Right hindlimb (tissue), 1 donor: ENCODE data around the gene CALHM6.

ENCODE experiments used
- DNase-seq: peaks from one replicate; pipeline ENCODE4 v3.0.0-alpha.2; 2018

The CALHM6 gene

GRCh38 chr6:116461331-116461931 lies at the start of gene CALHM6:
Gene CALHM6 (plus strand): TSS chr6:116461375. CDS start chr6:116461930, 555 bp downstream.
- DNase-seq: no peak

DNA sequence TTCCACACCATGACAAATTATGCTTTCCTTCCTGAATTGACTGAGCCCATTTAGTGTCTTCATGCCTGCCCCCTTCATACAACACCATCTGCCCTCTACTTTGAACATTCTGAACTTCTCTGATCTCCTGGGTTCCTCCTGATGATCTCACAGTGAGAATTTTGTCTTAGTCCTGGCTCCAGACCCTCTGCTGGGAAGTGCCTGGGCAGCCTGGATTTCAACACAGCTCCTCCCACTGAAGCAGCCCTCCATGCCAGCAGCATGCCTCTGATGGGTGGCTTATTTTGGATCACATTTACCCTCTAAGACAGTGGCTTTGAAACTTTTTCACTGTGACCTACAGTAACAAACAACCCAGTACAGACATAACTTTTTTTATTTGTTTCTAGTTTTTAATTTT lies 48.9 kb upstream of the CALHM6 start:
- DNase-seq: no peak

GRCh38 chr6:116413357-116413756 lies 47.8 kb upstream of the CALHM6 start:
- DNase-seq: no peak

GRCh38 chr6:116417661-116418060 lies 43.5 kb upstream of the CALHM6 start:
- no peak for DNase-seq

DNA sequence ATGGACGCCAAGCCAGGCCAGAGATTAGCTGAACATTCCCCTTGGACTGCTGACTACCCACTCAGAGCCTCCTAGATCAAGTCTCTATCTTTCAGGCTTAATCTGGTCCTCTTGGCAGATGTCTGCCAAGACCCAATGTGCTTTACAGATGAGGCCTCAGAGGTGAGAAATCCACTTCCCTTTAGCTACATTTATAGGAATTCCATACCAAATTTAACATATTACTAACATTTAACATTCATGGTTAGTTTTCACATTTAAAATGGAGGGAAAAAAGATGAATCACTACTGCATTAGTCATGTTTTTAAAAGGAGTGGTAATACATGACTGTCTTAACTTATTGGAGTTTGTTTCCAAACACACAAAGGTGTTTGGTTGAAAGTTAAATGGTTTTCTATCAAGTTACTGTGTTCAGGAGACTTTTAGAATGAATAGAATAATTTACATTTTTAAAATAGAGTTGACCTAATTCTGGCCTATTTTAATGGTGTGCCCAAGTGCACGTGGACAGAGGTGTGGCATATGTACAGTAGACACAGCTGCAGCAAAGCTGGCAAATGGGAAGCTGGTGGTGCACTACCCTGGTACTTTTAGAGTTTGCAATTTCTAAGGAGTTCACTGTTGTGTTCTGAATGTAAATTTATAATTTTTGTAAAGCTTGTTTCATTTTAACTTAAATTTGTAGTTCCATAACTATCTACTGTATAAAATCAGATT lies 41.9 kb upstream of the CALHM6 start:
- no peak for DNase-seq

DNA sequence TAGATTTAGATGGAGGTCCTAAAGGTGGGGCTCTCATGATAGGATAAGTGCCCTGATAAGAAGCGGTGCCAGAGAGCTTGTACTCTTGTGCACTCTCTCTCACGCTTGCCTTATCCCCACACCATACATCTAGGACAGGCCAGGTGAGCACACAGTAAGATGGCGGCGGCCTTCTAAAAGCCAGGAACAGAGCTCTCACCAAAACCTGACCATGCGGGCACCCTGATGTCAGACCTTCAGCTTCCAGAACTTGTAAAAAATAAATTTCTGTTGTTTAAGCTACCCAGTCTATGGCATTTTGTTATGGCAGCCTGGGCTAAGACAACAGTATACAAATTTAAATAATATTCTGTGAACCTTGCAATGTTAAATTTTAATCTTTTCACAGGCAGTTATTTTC lies 40.8 kb upstream of the CALHM6 start:
- DNase-seq: no peak

- DNase-seq: no peak
These were observed 38.9 kb upstream of the CALHM6 start for GRCh38 chr6:116422238-116422637.

GRCh38 chr6:116424001-116424400 lies 37.2 kb upstream of the CALHM6 start:
- no peak for DNase-seq

GRCh38 chr6:116426551-116426950 lies 34.6 kb upstream of the CALHM6 start:
- no peak for DNase-seq

- no peak for DNase-seq
These were observed 32.1 kb upstream of the CALHM6 start for GRCh38 chr6:116429111-116429510.

DNA sequence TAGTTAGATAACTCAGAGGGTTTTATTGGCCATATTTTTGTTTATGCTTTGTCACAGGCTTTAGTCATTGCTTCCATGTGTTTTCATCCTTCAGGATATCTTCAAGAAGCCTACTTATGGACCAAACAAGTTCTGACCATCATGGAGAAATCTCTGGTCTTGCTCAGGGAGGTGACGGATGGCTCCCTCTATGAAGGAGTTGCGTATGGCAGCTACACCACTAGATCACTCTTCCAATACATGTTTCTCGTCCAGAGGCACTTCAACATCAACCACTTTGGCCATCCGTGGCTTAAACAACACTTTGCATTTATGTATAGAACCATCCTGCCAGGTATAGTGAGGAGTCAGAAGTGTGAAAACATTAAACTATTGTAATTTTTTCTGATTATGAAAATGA lies 30.3 kb upstream of the CALHM6 start:
- DNase-seq: no peak

GRCh38 chr6:116431964-116432595 lies 29.1 kb upstream of the CALHM6 start:
- DNase-seq: no peak

DNA sequence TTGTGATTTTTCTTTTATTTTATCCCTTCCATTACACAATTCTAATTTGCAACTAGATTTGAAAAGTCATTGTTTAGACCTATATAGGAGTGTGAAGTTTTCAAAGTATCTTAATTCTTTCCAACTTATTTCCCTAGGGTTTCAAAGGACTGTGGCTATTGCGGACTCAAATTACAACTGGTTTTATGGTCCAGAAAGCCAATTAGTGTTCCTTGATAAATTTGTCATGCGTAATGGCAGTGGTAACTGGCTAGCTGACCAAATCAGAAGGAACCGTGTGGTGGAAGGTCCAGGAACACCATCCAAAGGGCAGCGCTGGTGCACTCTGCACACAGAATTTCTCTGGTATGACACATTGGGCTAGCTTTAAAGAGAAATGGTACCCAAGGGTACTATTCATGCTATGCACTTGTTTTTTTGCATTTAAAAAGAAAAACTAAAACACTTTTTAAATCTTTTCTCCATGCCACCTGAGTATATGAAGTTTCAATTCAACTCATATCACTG lies 27.9 kb upstream of the CALHM6 start:
- no peak for DNase-seq

DNA sequence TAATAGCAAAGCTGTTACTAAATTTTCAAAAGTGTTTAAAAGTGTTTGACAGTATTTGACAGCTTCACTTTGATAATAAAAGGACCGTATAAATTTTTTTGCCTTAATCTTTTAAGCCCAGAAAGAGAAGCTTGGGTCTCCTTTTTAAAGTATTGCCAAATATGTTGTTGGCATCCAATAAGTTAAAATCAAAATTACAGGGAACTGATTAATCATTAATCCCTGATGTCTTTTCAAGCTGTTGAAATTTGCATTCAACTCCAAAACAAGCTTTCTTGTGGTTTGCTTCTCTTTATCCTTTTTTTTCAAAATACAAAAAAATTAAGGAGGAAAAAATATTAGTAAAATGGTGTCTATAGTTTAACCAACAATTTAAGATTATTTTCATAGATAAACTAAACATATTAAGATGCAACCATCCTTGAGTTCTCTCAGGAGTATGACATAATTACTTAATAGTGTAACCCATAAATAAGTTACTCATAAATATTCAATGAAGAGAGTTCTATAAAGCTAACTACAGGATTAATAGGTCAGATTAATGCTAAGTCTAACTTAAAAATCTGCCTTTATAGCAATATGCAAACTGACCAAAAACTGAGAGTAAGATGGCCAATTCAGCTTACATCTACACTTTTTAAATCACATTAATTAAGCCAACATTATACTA lies 27.0 kb upstream of the CALHM6 start:
- DNase-seq: no peak

- DNase-seq: no peak
These were observed 24.6 kb upstream of the CALHM6 start for GRCh38 chr6:116436586-116436985.

DNA sequence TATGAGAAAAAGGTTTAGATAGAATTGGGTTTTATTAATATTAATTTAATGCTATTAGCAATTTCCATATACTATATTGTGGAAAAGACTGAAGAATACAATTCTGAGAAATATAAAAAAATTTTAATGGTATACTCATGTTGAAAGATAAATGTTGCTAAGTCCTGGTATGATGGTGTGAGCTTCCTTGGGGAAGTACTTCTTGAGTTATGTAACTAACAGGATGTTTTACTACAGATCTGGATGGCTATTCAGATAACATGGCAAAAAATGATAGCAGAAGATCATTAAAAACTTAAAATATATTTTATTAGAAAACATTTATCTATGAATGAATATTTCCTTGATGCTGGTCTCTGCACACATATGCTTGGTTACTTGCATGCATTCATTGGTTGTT lies 23.5 kb upstream of the CALHM6 start:
- DNase-seq: no peak

DNA sequence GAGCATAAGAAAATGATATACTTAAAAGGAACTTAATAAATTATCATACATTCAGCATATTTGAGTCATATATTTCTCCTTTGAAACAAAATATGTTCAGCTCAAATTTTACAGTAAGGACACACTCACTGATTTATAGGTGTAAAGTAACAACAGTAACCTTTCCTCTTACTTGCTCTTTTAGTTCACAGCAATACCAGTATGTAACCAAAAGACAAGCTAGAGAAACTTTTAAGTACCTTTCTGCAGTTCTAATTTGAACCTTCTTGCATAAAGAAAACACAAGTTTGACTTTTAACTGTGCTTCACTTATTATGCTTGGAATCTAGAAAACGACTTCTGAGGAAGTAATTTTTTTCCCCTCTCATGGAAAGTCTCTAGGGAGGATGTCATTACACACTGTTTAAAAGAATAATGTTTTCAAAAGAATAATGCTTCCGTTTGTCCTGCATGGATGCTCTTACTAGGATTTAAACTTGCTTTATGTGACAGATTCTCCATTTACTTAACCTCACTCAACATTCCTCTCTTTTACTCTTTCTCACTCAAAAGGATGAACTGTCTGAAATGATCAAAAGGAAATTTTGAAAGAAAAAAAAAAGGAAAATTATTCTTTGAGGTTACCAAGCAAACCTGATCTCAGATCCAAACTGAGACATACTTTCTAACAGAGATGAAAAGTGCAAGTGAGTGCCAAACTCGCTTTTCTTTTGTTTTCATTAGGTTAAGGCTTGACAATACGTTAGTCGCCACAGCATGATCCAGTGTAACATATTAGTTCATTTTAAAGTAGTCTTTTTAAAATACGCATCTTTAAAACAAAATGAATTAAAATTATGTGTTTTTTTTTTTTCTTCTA lies 22.4 kb upstream of the CALHM6 start:
- no peak for DNase-seq

- DNase-seq: no peak
These were observed 21.6 kb upstream of the CALHM6 start for GRCh38 chr6:116439522-116440051.

DNA sequence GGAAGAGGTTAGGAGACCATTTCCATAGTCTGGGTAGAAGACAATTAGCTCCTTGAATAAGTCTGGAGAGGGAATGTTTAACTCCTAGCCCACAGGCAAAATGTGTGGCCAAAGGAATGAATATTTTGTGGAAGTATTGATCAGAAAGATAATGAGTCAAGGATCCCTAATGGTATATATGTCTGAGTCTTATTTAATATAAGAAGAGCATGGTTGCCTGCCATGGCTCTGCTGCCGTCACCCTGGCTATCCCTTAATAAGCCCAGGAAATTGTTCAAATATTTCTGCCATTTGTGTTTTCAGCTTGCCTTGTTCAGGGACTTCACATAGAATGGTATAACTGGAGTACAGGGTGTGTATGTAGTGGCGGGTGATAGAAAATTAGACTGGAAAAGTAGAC lies 18.1 kb upstream of the CALHM6 start:
- DNase-seq: no peak

DNA sequence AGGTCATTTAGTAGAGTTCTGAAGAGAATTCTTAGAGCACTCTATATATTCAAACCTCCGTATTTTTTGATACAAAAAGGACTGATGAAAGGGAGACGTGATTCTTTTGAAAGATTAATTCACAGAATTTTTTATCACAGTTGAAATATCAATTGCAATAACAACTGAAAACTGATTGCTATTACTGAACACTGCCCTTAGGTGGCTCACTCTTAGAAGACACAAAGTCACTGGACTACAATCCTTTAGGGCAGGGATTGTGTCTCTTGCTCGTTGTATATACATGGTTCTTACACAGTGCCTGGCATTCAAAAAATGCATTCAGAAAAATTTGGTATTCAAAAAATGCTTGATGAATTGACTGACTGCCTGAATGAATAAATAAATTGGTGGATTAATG lies 17.1 kb upstream of the CALHM6 start:
- DNase-seq: no peak

DNA sequence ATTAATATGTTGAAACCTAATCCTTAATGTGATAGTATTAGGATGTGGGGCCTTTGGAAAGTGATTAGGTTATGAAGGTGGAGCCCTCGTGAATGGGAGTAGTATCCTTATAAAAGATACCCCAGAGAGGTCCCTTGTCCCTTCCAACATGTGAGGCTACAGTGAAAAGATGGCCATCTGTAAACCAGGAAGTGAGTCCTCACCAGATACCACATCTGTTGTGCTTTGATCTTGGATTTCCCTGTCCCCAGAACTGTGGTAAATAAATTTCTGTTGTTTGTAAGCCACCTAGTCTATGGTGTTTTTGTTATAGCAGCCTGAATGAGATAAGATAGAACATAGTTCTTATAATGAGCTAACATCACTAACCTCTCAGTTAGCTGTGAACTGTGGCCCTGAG lies 16.6 kb upstream of the CALHM6 start:
- no peak for DNase-seq

- no peak for DNase-seq
These were observed 16.1 kb upstream of the CALHM6 start for GRCh38 chr6:116445102-116445501.
